Ectodermal cell (in vitro differentiated cells): ENCODE results near the gene CCL8. TPM values are rescaled to one million over a fixed set of nuclear protein-coding genes. Genes with fewer than 3 reads are reported as not detected.

Source experiments
- H3K27ac ChIP-seq: 2 replicates; pipeline ENCODE4 v1.7.0; 2013; ENCODE audit warnings: mild to moderate bottlenecking, low read depth, low read length; ENCODE audit not compliant: insufficient read depth, poor library complexity, severe bottlenecking
- H3K27me3 ChIP-seq: 2 replicates; pipeline ENCODE4 v1.7.0; 2013; ENCODE audit warnings: mild to moderate bottlenecking, low read length; ENCODE audit not compliant: insufficient read depth, control insufficient read depth, poor library complexity, severe bottlenecking
- H3K36me3 ChIP-seq: one replicate; pipeline ENCODE4 v1.7.0; 2013; ENCODE audit warnings: low read length; ENCODE audit not compliant: control insufficient read depth, insufficient read depth
- H3K4me1 ChIP-seq: one replicate; pipeline ENCODE4 v1.7.0; 2013; ENCODE audit warnings: low read length; ENCODE audit not compliant: control insufficient read depth, insufficient read depth
- H3K4me3 ChIP-seq: 2 replicates; pipeline ENCODE4 v1.7.0; 2013; ENCODE audit warnings: low read depth, low read length, control low read depth; ENCODE audit not compliant: insufficient read depth
- H3K9me3 ChIP-seq: 2 replicates; pipeline ENCODE4 v1.7.0; 2013; ENCODE audit warnings: mild to moderate bottlenecking, low read length, moderate library complexity; ENCODE audit not compliant: control insufficient read depth
- WGBS, 2 experiments: methylation state at CpG; one replicate each; pipeline ENCODE4 v1.1.7; 2013; ENCODE audit warnings: missing lambda C conversion rate in 2 of 2; 5-methylcytosine and 5-hydroxymethylcytosine counted together
- polyA plus RNA-seq, 4 experiments: library from polyadenylated mRNA; stranded (reverse); fragments of 50-300 nt; gene quantifications; one replicate each; pipeline ENCODE4 v1.2.3, GENCODE V29; 2013

CCL8 gene
- not detected for polyA plus RNA-seq (2013, experiment 1 of 4)
- polyA plus RNA-seq (2013, experiment 2 of 4) = not detected
- polyA plus RNA-seq (2013, experiment 3 of 4) = not detected
- polyA plus RNA-seq (2013, experiment 4 of 4) = not detected

DNA sequence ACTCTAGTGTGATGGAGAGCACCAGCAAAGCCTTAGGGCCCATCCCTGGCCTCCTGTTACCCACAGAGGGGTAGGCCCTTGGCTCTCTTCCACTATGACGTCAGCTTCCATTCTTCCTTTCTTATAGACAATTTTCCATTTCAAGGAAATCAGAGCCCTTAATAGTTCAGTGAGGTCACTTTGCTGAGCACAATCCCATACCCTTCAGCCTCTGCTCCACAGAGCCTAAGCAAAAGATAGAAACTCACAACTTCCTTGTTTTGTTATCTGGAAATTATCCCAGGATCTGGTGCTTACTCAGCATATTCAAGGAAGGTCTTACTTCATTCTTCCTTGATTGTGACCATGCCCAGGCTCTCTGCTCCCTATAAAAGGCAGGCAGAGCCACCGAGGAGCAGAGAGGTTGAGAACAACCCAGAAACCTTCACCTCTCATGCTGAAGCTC, at the start of gene CCL8:
Gene CCL8 (plus strand): TSS at position 397 of the 445 bp plus-strand sequence. CDS start 67 bp downstream, outside the sequence.
- Histone ChIP-seq H3K27ac (no peak within 1 kb of the TSS), H3K36me3 (no peaks in the 10 kb centered on the region), H3K4me3 (no peak within 1 kb of the TSS), H3K9me3 (no peaks in the 10 kb centered on the region), H3K4me1 (no peaks in the 10 kb centered on the region), H3K27me3 (peaks cover 1% of the 10 kb centered on the region)
- WGBS, 2 experiments = 93 to 96% methylated on average over 2 of the region's 2 CpGs

DNA sequence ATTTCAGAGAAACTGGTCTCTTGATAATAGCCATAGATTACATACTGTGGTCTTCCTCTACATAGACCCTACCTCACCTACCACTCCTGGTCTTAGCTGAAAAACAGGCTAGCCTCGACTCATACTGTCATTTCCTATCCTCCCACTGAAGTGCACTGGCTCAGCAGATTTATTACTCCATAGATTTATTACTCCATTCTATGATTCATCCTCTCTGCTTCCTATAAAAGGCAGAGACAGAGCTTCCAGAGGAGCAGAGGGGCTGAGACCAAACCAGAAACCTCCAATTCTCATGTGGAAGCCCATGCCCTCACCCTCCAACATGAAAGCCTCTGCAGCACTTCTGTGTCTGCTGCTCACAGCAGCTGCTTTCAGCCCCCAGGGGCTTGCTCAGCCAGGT, 49.3 kb upstream of the CCL8 start, which contains the start of gene CCL7:
Gene CCL7 (plus strand): TSS at position 253 of the 400 bp plus-strand sequence. CDS start 70 bp downstream, at position 323.
- Histone ChIP-seq H3K36me3 (no peaks in the 10 kb centered on the region), H3K4me1 (no peaks in the 10 kb centered on the region), H3K4me3 (no peak within 1 kb of the TSS), H3K27ac (no peak within 1 kb of the TSS), H3K9me3 (no peaks in the 10 kb centered on the region), H3K27me3 (no peaks in the 10 kb centered on the region)
- WGBS, 2 experiments = 87 to 89% methylated on average over 1 of the region's 1 CpG

DNA sequence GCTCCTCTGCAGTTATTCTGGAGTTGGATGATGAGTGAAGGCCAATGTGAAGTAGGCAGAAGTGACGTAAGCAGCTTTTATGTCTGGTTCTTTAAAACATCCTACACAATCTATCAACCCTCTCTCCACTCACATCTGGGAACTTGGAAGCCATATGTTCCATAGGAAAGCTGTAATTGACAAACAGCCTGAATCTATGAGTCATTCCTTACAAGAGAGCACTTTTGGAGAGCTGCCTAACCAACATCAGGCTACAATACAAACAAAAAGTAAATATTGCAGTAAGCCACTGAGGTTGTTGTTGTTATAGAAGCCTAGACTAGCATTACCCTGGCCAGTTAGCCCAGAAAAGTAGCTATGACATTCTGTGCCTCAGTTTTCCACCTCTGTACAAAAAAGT, 43.4 kb upstream of the CCL8 start:
- WGBS, 2 experiments = 0% methylated on average over 1 of the region's 1 CpG; no CpG with 5 or more reads in 1 of the 2 experiments
- H3K36me3 ChIP-seq = no peaks in the 10 kb centered on the region
- H3K27ac ChIP-seq = no peak overlapping the region
- no peaks in the 10 kb centered on the region for H3K27me3 ChIP-seq
- H3K9me3 ChIP-seq = no peaks in the 10 kb centered on the region
- peaks cover 5% of the 10 kb centered on the region for H3K4me1 ChIP-seq
- no peak overlapping the region for H3K4me3 ChIP-seq

DNA sequence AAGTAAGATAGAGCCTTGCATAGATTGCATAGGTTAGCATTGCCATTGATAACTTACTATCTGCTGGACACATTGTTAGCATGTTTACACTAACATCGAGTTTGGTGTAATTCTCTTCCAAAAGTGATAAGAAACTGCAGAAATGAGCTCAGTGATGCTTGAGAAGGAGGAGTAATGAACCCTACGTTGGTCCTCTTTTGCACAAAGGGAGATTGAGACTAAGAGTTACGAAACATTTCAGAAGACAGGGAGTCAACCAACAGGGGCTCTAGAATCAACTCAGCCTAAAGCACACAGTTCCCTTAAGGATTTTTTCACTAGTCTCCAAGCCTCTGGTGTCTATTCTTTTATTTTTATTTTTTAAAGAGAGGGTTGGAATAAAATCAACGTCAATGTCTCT, 42.4 kb upstream of the CCL8 start:
- no peaks in the 10 kb centered on the region for H3K27me3 ChIP-seq
- H3K36me3 ChIP-seq = no peaks in the 10 kb centered on the region
- no peak overlapping the region for H3K27ac ChIP-seq
- H3K9me3 ChIP-seq = no peaks in the 10 kb centered on the region
- no peak overlapping the region for H3K4me3 ChIP-seq
- H3K4me1 ChIP-seq = peaks cover 5% of the 10 kb centered on the region
- 87 to 91% methylated on average over 4 of the region's 4 CpGs for WGBS, 2 experiments

DNA sequence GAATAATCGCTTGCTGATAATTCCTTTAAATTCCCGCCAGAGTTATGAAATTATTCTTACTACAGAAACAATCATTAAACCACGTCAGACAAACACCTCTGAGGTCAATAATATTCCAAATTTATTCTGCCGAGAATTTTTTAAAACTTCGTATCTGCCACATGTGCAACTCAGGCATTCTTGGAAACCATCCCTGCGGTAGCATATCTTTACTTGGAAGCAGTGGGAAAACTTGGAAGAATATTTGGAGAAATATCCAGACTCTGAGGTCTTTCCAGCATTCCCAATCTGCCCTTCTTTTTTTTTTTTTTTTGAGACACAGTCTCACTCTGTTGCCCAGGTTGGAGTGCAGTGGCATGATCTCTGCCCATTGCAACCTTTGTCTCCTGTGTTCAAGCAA, 35.7 kb upstream of the CCL8 start:
- H3K4me3 ChIP-seq = no peak overlapping the region
- no peaks in the 10 kb centered on the region for H3K27me3 ChIP-seq
- WGBS, 2 experiments = 91 to 94% methylated on average over 6 of the region's 6 CpGs
- H3K4me1 ChIP-seq = no peaks in the 10 kb centered on the region
- no peaks in the 10 kb centered on the region for H3K9me3 ChIP-seq
- H3K36me3 ChIP-seq = no peaks in the 10 kb centered on the region
- no peak overlapping the region for H3K27ac ChIP-seq

DNA sequence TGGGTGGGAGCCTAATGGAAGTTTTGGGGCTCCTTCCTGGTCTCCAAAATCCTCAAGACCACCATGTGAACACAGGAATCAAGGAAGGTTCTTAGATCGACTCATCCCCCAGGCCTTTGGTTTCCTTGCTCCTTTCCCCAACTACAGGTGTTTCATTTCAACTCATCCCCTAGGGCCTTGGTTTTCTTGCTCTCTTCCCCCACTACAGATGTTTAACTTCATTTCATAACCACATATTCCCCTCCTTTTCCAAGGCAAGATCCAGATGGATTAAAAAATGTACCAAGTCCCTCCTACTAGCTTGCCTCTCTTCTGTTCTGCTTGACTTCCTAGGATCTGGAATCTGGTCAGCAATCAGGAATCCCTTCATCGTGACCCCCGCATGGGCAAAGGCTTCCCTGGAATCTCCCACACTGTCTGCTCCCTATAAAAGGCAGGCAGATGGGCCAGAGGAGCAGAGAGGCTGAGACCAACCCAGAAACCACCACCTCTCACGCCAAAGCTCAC, 33.9 kb upstream of the CCL8 start, which contains the start of gene CCL11:
Gene CCL11 (plus strand): TSS at position 457 of the 507 bp plus-strand sequence. CDS start 67 bp downstream, outside the sequence.
- Histone ChIP-seq H3K4me1 (no peaks in the 10 kb centered on the region), H3K9me3 (no peaks in the 10 kb centered on the region), H3K36me3 (no peaks in the 10 kb centered on the region), H3K27me3 (no peaks in the 10 kb centered on the region), H3K27ac (no peak within 1 kb of the TSS), H3K4me3 (no peak within 1 kb of the TSS)
- WGBS, 2 experiments = 91 to 92% methylated on average over 4 of the region's 4 CpGs

DNA sequence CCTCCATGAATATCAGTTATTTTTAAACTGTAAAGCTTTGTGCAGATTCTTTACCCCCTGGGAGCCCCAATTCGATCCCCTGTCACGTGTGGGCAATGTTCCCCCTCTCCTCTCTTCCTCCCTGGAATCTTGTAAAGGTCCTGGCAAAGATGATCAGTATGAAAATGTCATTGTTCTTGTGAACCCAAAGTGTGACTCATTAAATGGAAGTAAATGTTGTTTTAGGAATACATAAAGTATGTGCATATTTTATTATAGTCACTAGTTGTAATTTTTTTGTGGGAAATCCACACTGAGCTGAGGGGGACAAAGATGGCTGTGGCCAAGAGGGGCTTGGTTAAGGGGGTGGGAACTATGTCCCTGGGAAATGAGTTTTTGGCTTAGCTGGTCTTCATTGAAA, 31.4 kb upstream of the CCL8 start:
- Histone ChIP-seq H3K36me3 (no peaks in the 10 kb centered on the region), H3K27ac (no peak overlapping the region), H3K4me1 (no peaks in the 10 kb centered on the region), H3K4me3 (no peak overlapping the region), H3K9me3 (no peaks in the 10 kb centered on the region), H3K27me3 (no peaks in the 10 kb centered on the region)
- 60 to 87% methylated on average over 2 of the region's 2 CpGs for WGBS, 2 experiments

DNA sequence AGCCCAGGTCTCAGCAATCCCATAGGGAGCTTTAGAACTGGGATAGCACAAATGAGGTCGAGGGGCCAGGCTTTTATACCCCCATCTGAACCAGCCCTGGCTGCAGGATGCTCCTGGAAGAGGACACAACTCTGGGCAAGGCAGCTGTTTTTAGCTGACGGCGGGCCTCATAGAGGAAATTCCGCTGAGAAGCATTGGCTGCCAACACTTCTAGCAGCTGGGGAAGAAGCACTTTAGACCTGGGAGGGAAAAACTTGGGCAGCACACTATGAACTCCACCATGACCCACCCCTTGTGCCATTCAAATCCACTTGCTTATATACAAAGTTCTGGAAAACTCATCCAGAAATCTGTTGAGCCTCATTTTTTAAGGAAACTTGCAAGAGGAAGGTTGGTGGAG, 28.6 kb upstream of the CCL8 start:
- no peak overlapping the region for H3K4me3 ChIP-seq
- H3K4me1 ChIP-seq = no peaks in the 10 kb centered on the region
- no peaks in the 10 kb centered on the region for H3K9me3 ChIP-seq
- no peak overlapping the region for H3K27ac ChIP-seq
- H3K27me3 ChIP-seq = no peaks in the 10 kb centered on the region
- 87 to 88% methylated on average over 4 of the region's 4 CpGs for WGBS, 2 experiments
- no peaks in the 10 kb centered on the region for H3K36me3 ChIP-seq

DNA sequence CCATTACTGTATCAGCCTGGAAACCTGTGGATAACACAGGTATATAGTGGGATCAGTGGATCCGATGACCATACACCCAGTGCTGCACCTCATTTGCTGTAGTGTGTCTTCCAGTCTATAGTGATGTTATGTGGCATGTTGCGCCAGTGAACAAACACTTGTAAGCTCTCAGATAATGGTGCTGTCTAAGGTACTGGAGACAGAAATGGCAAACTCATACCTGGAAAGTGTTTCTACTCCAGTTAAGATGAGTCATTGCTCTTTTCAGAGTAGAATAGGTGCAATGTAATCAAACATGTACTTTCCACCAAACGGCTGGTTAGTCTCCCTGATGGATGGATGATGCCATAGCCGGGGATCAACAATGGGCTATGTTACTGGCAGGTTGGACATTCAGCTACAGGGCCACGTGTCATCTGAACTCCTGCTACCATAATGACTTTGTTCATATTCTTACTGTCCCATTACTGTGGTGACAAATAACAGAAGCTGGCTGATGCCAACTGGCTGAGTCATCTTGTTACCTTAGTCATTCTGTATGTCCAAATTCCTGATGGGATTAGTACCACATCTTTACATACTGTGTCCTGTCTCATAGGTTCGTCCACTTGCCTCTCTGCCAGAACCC, 27.4 kb upstream of the CCL8 start:
- H3K4me1 ChIP-seq = no peaks in the 10 kb centered on the region
- no peaks in the 10 kb centered on the region for H3K36me3 ChIP-seq
- H3K4me3 ChIP-seq = no peak overlapping the region
- WGBS, 2 experiments = 92 to 93% methylated on average over 6 of the region's 6 CpGs
- no peaks in the 10 kb centered on the region for H3K27me3 ChIP-seq
- no peak overlapping the region for H3K27ac ChIP-seq
- H3K9me3 ChIP-seq = no peaks in the 10 kb centered on the region

DNA sequence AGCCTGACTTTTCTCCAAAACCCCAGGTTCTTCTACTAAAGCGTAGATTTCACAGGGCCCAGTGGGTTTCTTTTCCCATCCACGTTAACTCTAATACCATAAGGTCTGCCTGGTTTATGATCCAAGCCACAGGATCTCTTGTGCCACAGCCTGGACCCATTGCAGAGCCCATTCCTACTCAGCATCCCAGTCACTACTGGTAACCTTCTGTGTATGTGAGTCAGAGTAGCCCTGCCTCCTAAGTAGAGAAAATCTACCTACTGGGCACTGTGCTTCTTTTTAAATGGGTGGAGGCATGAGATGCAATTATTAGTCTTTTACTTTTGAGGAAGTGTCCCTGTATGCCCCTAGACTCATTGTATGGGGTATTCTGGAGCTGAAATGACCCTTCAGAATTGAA, 20.2 kb upstream of the CCL8 start:
- Histone ChIP-seq H3K4me1 (no peaks in the 10 kb centered on the region), H3K9me3 (no peaks in the 10 kb centered on the region), H3K27ac (no peak overlapping the region), H3K4me3 (no peak overlapping the region), H3K27me3 (peaks cover 8% of the 10 kb centered on the region), H3K36me3 (no peaks in the 10 kb centered on the region)
- WGBS, 2 experiments = 93 to 98% methylated on average over 2 of the region's 2 CpGs
